Left ventricle myocardium superior (tissue), 1 donor: ENCODE measurements around the gene RNPEPL1. TPM values are rescaled to one million over a fixed set of nuclear protein-coding genes. Genes with fewer than 3 reads are reported as not detected.

ENCODE experiments used
- ATAC-seq: fragments of 200-7000 bp; cut with Tn5 transposase; one replicate; pipeline ENCODE4 v1.9.1; 2020; ENCODE audit warnings: mild to moderate bottlenecking, moderate library complexity
- DNase-seq: peaks from one replicate; pipeline ENCODE4 v3.0.0-alpha.2; 2020
- intact Hi-C: fragments of 100-400 bp; cut with micrococcal nuclease; formaldehyde crosslinking; loops from one replicate; pipeline ENCODE4 v1.11.0; 2022
- total RNA-seq: library from RNA; stranded (reverse); fragmentation: NEBNext Ultra II Directional; extraction: Animal tissue kit (Norgen Biotek cat#: 25700); gene quantifications from one replicate; pipeline ENCODE4 v1.2.1, GENCODE V29; 2021
- donor health status: DM: no; HTN: yes; CAD: no; lungs with severe emphysema.

Gene RNPEPL1
- total RNA-seq, 1 donor from 2014 or later: 105 TPM

- ATAC-seq (peak; percentile 95), DNase-seq (peak; percentile 99)
- intact Hi-C loops: no loop called here
Observed at GRCh38 chr2:240586198-240586918, 18.1 kb downstream of the RNPEPL1 start, which contains the start of gene CAPN10. TSS of gene CAPN10 (plus strand) at chr2:240586734. CDS start at chr2:240586912, 178 bp downstream.

- DNase-seq (peak; percentile 47), ATAC-seq (peak; percentile 23)
- intact Hi-C loops: no loop called here
Observed at GRCh38 chr2:240586919-240587800, 18.9 kb downstream of the RNPEPL1 start.

DNA sequence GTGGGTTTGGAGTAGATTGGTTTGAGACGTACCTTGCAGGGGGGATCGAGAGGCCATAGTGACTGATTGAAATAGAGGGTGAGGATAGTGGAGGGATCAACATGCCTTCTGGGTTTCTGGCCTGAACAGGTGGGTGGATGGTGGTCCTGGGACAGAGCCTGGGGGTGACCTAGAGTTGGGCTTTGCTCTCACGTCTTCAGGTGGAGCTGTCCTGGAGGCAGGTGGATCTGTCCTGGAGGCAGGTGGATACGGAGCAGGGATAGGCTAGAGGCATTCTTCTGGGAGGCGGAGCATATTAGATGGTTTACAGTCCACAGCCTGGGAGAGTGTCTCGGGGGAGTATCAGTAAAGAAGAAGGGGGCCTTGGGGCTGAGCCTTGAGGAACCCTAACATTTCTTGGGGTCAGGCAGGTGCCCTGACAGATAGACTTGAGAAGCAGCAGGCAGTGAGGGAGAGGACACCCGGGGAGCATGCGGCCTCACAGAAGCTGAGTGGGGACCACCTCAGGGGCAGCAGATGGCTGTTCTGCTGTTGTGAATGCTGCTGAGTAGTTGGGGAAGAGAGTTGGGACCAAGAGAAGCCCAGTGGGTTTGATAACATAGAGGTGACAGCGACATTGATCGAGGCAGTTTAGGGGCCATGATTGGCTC, 19.8 kb downstream of the RNPEPL1 start:
- intact Hi-C loops: no loop called here
- DNase-seq (peak; percentile 11), ATAC-seq (no peak)

GRCh38 chr2:240588669-240589068, 20.4 kb downstream of the RNPEPL1 start:
- peak; percentile 18 for DNase-seq
- no peak for ATAC-seq
- intact Hi-C loops: no loop called here

DNA sequence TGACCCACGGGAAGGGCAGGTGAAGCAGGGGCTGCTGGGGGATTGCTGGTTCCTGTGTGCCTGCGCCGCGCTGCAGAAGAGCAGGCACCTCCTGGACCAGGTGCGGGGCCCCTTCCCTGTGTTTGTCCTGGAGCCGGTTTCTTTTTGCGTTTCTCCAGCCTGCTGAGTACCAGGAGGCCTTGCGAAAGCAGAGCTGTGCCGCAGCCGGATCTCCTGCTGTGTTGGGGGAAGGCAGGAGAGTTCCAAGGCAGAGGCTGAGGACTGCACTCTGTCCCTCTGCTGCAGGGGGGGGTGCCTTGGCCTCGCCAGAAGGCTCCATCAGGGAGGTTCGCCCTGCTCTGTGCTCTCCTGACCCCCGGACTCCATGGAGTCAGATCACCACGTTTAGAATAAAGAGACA, 21.1 kb downstream of the RNPEPL1 start:
- ATAC-seq (no peak), DNase-seq (peak; percentile 15)
- intact Hi-C loops: no loop called here

DNA sequence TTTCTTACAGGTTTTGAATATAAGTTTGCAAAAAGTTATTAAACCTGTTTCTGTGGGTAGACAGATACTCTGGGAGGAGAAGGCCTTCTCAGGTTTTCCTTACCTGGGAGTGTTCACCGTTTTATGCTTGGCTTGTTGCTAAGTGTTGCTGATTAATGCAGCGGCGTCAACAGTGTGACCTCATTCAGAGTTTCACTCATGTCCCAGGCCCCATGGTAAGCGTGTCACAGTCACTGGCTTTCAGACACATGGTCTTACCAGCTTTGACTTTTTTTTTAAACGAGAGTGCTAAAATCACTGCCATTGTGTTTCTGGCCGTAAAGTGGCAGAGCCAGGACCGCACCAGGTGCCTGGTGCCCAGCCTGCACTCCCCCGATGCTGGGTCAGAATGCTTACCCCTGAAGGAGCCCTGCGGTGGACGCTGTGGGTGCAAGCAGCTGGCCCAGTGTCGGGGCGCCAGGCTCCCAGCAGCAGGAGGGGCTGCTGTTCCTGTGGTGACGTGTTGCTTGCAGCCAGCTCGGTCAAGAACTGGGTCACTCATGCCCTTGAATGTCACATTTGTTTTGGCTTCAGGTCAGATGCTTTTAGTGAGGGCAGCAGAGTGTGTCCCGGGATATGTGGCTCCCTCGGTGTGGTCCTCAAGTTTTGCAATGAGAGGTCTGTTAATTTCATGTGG, 21.7 kb downstream of the RNPEPL1 start:
- ATAC-seq (no peak), DNase-seq (peak; percentile 51)
- intact Hi-C loops: no loop called here

GRCh38 chr2:240590681-240591111, 22.4 kb downstream of the RNPEPL1 start:
- intact Hi-C loops: no loop called here
- DNase-seq (peak; percentile 37), ATAC-seq (no peak)

DNA sequence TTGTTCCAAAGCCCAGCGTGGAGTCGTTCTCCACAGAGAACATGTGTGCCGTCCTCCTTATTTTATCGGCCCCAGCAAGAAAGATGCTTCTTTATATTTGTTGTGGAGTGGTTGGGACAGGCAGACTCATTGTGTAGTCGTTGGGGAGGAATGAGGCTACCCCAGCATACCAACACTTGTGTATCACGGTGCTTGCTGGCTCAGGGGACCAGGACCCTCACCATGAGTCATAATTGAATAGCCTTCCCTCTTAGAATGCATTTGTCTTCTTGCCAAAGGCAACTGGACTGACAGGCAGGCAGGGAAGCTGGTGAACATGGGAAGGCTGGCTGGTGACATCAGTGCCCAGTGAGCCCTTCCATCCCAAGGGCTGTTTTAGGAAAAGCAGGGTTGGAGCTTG, 22.9 kb downstream of the RNPEPL1 start:
- no peak for DNase-seq
- intact Hi-C loops: no loop called here
- no peak for ATAC-seq

GRCh38 chr2:240591784-240592183, 23.5 kb downstream of the RNPEPL1 start:
- DNase-seq (no peak), ATAC-seq (no peak)
- intact Hi-C loops: no loop called here

DNA sequence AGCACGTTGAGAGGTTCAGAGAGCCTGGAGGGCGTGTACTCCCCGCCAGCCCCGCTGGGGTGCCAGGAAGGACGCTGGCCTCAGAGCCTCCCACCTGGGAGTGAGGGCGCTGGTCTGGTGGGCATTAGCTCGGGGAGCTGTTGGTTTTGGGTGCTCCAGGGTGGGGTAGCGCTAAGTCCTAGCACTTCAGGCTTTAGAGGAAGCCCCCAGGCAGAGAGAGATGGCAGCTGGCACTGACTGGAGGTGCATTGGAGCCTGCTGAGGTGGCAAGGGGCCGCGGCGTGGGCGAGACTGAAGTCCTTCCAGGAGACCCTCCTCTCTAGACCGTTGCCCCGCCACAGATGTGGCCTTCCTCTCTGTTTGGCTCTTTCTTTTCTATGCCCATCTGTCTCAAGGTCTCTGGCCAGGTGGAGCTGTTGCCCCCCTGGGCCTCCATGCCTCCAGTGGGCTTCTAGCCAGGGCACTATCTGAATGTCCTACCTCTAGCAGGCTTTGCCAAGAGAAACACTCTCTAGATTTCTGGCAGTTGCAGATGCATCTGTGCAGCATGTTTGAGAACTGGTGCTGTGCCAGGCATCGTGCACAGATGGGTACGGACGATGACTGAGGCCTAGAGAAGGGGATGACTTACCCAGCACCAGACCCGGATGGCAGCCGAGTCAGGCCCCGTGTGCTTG, 24.9 kb downstream of the RNPEPL1 start:
- DNase-seq (peak; percentile 77), ATAC-seq (peak; percentile 56)
- intact Hi-C loops: no loop called here

- intact Hi-C loops: no loop called here
- ATAC-seq (peak; percentile 72), DNase-seq (peak; percentile 87)
Observed at GRCh38 chr2:240593703-240594451, 25.6 kb downstream of the RNPEPL1 start.

GRCh38 chr2:240594511-240595380, 26.5 kb downstream of the RNPEPL1 start:
- intact Hi-C loops: no loop called here
- DNase-seq: no peak
- no peak for ATAC-seq

DNA sequence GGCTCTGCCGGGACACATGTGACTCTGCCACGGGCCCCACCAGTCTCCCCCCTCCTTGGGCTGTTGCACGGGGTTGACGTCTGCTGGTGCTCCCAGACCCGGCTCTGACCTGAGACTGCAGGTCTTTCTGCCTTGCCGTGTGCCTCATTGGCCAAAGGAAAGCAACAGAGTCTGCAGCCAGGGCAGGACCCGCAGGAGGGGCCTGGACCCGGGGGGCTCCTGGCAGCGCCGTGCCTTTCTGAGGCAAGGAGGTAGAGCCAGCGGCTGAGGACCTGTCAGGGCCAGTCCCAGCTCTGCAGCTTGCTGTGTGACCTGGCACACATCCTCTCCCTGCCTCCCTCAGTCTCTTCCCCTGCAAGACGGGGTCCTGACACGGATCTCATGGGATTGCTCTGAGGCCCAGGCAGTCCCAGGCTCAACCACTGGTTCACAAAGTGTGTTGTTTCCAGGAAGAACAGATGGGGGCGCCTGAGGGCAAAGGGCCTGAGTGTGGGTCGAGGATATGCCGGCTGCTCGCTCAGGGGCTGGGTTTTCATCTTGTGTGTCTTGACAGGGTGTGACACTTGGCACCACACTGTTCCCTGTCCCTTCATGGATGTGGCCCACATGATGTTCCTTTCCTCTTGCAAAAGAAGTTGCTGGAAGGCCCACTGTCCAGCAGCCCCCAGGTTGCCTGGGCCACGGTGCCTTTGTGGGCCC, 27.2 kb downstream of the RNPEPL1 start:
- ATAC-seq: peak; percentile 12
- intact Hi-C loops: no loop called here
- DNase-seq: no peak

DNA sequence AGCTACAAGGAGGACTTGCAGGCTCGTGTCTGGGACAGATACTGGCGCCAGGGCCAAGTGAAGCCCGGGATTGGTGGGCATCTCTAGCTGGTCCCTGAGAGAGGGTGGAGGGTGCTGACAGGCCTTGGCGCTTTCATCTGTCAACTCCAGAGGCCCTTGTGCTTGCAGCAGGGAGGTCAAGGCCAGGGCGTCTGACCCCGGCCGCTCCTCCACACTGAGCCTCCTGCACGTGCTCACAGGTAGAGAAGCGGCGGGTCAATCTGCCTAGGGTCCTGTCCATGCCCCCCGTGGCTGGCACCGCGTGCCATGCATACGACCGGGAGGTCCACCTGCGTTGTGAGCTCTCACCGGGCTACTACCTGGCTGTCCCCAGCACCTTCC, 27.8 kb downstream of the RNPEPL1 start:
- DNase-seq (peak; percentile 74), ATAC-seq (peak; percentile 32)
- intact Hi-C loops: no loop called here

- intact Hi-C loops: no loop called here
- peak; percentile 72 for ATAC-seq
- DNase-seq: peak; percentile 86
Observed at GRCh38 chr2:240596491-240596931, 28.2 kb downstream of the RNPEPL1 start.

DNA sequence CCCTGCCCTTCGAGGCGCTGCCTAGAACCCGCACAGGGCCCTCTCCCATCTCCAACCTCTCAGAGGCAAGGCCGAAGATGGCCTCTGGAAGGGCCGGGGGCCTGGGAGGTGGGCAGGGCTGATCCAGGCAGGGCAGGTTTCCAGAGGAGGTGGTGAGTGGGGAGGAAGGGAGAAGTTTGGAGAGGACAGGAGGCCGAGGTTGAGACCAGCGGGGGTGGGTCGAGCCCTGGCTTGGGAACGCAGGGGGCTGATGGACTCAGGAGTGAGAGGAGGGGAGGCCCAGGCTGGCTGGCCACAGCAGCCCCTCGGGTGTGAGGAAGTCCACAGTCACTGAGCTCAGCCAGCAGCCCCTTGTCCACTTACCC, 28.8 kb downstream of the RNPEPL1 start:
- no peak for DNase-seq

More for the DNA sequence above, 28.8 kb downstream of the RNPEPL1 start:
- no peak for ATAC-seq
- intact Hi-C loops: no loop called here
